ENCODE data around the gene STN1.

STN1 gene

DNA sequence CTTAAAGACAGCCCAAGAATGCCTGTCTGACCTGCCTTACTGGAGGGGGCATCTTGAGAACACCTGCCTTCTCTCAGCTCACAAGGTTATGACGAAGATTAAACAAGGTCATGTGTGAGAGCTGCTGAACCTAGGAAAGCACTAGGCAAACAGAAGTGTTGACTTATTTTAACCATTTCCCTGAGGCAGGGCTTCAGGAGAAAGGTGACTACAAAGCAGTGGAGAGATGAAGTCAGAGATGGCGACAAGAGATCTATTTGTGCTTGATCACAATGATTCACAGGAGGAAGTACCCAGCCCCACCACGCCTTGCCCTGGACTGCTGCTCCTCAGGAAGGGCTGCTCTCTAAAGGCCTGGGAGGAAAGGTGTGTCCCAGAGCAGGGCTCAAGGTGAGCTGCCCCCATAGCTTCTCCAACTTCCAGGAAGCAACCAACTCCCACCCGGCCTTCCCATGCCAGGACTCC lies 27.8 kb downstream of the STN1 start:
- DNase-seq, result no peak

DNA sequence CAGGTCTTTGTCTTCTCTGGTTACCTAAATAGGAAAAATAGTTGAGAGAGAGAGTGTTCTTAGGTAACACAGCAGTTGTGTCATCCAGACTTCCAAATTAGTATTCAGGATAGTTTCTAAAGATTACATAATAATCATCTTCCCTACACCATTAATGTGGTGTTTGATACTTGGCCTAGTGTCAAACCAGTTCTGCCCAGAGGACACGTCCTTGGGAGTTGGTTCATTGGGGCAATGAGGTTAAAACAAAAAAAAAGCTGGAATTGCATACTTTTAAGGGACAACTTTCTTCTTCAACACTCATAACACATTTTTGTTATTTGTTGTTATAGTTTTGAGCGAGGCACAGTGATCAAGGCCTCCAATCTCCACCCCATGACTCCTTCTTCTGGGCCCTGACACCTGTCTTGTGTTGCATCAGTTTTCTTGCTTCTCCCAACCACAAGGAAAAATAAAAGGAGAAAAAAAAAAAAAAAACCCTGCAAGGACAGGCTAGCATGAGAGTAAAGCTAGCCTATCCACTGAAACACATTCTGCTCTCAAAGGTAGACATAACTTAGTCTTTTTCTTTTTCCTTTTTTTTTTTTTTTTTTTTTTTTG lies 28.8 kb downstream of the STN1 start:
- DNase-seq, result no peak

DNA sequence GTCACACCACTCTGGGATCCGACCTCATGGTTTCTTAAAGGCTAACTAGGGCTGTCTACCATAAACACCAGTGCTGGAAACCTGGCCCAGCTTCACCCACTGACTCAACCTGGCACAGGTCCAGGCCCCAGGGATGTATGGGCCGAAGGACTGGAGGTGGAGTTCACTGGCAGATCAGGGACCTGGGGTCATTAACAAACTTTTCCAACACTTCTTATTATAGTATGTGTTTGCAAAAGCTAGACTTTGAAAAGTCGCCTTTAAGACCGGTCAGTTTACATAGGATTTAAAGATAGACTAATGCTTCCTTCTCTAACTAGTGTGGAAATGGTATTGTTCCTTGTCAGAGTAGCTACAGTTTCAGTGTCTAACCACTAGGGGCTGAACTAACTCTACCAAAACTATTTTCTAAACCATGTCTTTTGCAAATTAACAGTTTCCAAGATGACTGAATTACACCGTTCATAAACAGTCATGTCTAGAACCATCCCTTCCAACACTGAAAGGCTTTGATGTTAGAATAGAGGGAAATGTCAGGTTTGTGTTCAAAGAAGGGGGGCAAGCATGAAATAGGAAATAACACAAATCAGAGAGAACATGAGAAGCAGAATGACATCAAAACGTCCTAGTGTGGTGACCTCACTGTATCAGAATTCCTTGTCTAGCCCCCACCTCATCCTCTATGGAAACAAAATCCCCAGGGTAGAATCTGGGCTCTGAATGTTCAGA lies 29.7 kb downstream of the STN1 start:
- peak; percentile 55 for DNase-seq

DNA sequence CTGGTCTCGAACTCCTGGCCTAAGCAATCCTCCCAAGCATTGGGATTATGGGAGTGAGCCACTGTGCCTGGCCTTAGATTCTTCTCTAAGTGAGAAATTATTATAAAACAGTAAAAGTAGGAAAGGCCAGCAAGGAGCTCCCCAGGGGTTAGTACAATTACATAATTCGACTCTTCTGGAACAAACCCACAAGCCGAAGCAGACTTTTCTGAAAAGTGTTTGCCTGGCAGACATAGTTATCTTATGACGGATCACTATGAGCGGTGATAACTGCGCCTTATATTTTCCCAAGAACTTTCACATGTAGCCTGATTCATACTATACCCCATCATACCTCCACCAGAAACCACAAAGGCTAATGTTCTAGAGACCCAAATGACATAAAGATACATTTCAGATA lies 32.4 kb downstream of the STN1 start:
- DNase-seq, result no peak

DNA sequence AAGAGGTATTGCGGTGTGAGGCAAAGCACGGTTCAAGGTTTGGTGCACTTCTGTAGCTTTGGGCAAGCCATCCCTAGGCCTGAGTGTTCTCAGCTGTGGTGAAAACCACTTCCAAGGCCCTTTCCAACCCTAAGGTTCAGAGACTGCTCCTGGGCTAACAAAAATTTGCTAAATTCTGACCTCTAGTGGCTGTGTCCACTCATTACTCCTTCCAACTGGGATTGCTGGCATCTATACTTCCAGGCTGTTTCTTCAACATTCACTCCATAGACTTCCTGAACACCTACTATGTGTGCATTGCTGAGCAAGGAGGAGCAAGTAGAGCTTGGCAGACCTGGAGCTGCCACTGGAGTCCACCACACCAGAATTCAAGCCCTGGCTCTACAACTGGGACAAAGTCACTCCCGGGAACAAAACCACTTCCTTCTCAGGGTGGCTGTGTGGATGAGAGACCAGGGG lies 33.3 kb downstream of the STN1 start:
- DNase-seq, result peak; percentile 44

DNA sequence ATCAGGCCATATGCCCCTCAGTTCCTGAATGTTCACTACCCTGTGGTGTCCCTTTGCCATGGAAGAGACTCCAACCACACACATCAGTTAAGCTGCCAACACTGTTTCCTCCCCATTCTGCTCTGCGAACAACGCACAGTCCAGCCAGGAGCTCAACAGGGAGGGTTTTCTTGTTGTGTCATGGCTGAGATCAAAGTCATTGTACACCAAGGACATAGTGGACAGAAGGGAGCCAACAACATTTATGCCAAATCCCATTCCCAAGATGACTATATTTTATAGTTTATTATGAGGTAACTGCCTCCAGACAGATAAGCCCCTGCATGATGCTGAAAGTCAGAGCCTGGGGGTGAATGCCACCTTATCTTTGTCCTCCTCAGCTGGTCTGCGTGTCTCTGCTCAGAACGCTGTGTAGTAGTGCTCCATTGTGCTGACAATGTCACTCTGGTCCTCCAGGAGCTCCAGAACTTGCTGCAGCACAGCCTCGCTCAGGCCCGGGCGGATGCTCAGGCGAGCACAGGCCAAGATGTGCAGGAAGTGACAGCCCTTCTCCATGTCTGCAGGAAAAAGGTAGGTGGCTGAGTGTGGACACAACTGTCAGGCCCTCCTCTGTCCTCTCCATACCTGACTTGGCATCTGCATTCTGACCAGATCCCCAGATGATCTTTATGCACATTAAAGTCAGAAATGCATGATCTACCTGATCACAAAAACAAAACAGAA lies 35.5 kb downstream of the STN1 start:
- no peak for DNase-seq

DNA sequence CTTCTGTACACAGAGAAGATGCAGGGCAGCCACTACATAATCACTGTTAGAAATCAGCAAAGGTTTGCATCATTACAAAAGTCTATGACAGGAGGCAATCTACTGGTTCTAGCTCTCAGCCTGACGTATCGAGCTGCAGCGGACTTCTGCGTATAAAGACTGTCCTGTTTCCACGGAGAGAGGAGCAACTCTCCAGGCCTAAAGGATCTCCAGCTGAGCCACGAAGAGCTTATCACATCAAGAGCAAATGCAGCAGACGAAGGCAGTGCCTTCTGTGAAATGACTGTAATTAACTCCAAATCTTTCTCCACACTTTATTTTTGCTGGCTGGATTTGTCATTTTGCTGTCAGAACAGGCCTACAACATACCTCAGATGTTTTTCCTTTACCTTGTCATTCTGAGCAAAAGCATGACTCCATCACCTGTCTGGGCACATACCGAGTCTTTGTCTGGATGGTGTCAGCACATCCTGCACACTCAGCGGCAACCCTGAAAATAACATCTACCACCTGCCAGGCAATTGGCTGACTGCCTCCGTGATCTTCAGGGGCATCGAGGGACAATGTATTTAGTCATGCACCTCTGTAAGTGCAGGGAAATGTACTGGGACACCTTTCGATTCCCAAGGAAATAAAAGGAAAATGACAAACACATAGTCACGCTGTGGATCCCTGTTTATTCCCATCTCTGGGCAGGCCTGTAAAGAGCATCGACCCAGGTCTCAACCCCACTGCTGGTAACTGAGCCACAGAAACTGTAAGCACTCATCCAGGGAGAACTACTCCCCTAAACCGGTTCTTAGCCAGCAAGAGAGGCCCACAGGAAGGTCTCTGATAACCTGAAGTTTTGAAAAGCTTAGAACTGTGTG lies 36.3 kb downstream of the STN1 start:
- DNase-seq, result peak; percentile 58

DNA sequence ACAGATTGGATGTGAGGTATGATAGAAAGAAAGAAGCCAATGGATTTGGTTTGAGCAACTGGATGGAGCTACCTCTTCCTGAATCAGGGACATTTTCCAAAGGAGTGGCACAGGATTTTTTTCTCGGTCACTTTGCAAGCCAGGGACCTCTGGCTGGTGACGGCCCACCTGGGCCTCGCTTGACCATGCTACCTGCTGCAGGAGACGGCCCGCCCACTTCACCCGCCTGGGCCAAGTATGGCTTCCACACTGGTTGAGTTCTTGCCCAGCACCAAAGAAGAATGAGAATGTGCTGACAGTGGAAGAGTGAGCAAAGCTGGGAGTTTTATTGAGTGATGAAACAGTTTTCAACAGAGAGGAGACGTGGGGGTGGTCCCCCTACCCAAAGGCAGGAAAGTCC lies 38.2 kb downstream of the STN1 start:
- DNase-seq, result no peak

DNA sequence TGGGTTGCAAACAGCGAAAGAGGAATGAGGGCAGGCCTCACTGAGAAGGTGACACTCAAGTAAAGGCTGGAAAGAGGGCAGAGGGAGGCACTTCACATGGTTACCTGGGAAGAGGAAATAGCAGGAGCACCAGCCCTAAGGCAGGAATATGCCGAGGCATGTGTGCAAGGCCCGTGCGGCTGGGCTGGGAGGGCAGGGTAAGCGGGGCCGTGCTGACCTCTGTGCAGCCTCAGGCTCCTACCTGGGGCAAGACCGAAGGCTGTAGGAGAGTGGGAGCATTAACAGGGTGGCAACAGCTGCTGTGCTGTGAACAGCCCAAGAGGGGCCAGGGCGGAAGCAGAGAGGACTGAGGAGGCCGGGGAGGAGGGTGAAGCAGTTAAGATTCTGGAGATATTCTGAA lies 38.6 kb downstream of the STN1 start:
- DNase-seq, result no peak

DNA sequence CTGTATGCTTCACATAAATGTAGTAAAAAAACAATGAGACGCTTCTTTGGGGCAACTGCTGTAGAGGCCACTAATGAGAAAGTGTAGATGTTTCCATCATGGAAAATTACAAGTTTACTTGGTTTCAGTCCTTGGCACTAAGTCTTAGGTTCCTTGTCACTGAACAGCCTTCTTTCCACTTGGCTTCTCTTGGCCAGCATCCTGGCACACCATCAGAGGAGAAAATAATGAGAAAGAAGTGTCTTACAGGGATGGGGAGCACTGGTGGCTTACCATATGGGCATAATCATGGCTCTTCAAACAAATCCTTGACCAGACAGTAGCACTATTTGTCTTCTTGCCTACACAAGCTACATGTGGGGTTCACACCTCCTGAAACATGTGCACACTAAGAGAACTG lies 40.1 kb downstream of the STN1 start:
- no peak for DNase-seq

DNA sequence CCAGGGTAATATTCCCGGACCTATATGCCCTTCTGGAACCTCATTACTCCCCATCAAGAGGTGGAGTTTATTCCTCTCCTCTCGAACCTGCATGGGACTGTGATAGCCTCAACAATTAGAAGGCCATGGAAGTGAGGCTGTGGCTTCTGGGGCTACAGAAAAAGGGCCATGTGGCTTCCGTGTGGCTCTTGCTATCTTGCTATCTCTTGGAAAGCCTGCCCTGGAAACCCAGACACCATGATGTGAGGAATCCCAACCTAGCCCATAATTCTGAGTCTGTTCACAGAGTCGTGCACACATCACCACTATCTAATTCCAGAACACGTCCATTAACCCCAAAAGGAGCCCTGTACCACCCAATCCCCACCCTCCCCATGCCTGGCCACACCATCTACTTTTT lies 41.8 kb downstream of the STN1 start:
- no peak for DNase-seq

DNA sequence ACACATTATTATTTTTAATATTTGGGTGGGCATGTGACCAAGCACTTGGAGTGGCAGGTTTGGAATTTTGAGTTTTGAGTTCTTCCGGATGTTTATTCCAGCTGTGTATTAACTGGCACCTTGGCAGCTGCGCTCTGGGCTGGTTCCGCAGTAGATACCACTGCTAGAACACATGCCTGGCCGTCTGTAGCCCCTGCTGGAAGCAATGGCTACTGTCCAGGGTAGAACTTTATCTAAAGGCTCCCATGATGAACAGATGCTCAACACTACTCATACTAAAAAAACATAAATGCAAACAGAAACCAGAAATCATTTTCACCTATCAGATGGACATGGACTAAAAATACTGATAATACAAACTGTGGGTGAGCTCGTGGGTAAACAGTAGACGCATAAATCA lies 43.3 kb downstream of the STN1 start:
- DNase-seq, result peak; percentile 36

DNA sequence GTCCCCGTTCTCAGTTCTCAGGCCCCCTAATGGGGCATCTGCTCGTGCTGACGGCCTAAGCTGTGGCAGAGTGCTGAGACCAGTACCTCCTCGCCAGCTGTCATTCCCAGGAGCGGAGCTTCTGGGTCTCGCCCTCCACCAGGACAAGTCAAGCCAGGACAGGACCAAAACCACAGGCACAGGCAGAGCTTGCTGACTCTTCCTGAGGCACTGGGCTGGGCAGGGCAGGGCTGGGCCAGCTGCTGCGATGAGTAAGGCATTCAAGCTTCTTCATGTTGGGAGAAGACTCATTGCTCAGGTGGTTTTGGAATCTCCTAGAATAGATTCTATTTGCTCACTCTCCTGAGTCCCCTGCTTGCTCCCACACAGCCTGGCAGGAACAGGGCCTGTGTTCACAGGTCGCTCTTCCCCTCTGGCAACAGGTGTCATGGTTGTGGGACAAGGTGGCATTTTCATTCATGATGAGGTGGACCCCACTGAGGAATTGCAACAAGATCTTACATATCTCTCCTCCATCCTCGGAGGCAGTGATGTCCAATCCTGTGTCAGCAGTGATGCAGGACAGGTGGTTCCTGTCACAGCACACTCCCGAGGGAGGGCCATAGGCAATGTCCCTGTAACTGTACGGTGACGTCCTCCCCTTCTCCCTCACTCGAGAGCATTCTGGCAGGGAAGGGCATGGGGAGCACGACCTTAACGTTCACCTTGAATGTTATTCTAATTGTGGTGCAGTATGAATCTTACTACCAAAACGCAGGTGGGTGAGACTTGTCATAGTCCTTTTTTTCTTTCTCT lies 45.6 kb downstream of the STN1 start:
- no peak for DNase-seq

DNA sequence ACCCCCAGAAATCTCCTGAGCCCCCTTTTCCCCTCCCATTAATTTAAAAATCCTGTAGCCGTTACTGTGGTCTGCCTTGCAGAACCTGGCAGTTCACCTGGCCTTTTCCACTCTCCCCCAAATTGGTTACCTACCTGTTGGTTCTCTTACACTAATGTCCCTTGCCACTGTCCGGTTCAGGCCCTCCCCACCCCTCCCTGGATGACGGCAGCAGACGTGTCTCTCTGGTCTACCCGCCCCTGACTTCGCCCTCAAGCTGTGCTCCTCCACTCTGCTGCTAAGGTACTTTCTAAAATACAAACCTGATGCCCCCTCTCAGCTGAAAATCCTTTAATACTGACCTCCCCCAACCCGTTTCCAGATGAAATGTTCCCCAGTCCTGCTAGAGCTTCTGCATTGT lies 47.0 kb downstream of the STN1 start:
- DNase-seq, result no peak

DNA sequence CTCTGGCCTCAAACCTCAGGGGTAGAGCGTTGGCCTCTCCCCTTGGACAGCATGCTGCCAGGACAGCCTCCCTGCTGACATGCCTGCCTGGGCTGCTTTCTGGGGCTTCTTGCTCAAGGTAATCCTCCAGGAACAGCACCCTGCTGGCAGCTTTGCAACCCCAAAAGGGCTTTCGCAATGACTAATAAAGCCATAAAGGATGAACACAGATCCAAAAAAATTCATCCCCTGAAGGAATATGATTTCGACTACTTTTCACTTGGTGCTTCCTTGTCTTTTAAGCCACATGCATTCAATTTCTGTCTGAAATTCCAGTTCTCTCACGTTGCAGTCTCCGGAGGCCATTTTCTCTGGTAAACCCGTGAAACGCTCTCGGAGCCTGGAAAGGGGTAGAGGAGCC lies 47.5 kb downstream of the STN1 start:
- no peak for DNase-seq

DNA sequence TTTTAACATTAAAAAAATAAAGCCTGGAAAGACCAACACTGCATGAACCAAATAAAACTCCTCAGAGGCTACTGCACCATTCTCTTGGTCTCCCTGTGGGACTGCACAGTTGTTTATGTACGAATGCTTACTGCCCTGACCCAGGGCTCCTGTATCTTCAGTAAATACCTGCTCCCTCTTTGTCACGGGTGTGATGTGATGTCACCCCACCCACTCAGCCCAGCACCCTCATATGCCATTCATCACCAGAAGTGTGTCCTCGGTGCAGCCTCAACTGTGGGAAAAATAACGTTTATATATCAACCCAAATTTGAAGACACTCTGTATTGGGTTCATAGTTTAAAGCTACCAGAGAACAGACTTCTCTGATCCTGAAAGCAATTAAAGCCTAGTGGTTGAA lies 48.6 kb downstream of the STN1 start:
- no peak for DNase-seq

DNA sequence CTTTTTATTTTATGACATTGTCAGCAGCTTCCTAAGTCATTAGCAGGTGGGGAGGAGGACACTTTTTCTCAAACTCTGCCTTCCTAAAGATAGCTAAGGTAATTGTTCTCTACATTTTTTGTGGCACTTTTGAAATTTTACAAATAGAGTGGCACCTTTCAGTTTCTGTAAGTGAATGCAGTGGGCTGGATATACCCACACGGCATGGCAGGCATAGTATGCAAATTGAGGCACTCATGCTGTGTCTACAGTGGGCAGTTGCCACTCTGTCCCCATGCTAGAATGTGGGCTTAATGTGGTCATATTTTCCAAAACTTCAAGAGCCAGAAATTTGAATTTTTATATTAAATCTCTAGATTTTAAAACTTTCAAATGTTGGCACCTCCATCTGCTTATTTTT lies 49.8 kb downstream of the STN1 start:
- DNase-seq, result no peak

DNA sequence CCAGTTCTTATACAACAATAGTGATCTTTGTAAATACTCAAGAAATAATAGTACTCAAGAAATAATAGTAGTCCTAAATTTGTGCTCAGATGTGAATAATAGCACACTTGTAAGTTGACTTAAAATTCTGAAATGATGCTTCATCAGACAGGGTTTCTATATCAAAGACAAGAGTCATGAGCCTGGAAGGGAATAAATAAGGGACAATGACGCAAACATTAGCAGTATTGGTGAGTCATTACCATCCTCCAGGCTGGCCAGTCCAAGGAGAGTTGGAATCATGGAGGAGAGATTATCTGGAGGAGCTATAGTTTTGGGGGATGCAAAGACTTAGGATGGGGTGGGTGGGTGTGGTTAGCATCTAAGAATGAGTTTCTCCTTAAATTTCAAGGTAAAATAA lies 56.5 kb downstream of the STN1 start:
- no peak for DNase-seq

DNA sequence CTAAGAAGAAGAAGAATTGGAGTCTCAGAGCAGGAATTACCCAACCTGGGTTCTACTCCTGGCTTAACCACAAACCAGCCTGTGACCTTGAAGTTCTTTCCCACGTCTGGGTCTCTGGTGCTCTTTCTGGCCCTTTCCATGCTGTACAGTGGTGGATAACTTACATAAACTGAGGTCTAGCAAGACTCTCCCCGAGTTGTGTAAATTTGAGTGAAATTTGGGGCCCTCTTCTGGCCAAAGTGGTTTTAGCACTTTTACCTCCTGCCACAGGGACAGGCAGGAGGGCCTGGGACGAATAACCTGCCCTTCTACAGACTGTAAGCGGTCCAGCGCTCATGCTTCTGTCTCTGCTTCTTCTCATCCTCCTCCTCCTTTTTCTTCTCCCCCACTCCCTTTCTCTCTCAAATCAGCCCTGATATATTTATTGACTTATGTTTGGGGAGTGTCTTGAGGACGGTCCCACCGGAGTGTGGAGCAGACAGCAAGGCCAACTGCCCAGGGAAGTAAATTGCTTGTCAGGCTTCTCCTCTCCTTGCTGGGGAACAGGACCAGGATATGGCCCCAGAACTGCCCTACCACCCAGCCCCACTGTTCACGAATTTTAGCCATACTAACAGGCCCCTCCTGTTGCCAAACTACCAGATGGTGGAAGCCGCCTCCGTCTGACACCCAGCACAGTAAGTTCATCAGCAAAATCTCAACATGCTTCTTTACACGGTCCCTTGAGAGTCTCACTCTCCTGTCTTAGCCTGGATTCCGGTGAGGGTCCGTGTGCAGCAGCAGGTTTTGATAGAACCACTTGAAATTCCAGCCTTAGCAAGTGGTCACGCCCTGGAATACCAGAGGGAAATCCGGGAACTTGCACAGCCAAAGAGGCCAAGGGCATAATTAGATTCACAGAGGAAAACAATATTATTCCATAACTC lies 58.6 kb downstream of the STN1 start:
- DNase-seq, result peak; percentile 38

DNA sequence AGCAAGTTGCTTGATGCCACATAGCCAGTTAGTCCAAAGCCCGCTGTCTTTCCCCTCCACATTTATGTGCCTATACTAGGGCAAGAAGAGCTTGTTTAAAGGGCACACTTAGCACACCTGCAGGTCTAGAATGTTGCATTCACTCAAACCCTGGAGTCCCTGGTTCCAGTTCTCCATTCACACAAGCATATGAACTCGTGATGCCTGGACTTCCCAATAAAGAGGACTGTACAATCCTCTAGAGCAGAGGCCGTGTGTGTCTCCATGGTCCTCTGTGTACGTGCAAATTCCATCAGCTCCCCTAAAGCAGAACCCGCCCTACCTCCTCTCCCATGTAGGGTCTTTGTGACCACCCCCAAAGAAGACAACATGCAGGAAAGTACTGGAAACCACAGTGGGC lies 59.6 kb downstream of the STN1 start:
- DNase-seq, result no peak

DNA sequence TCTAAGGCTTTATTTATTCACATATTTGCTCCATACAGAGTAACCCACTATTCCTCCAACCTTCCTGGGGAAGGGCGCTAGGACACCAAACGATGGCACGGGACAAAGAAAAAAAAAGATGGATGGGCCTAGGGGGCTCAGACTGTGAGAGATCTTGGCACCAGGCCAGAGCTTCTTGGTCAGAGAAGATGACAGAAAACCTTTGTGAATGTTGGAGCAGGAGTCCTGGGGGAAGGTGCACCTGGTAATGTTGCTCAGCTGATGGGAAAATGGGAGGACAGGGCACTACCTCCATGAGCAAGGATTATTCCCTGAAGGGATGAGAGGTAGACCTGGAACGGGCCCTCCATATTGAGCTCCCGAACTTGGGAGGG lies 61.2 kb downstream of the STN1 start:
- no peak for DNase-seq
